NCI-H1417 treated with DMSO at 0.1 percent for 48 hours (cell line): ENCODE measurements around the gene FAM193A.
"Not testable (repeated sequence)": the region's sequence is repeated elsewhere in the genome, so short reads cannot be mapped to it uniquely, and the experiment has no call there.

Experiments used
- DNase-seq: peaks from one replicate; lab custom pipeline; 2025; lab: John Stamatoyannopoulos, UW

FAM193A gene

GRCh38 chr4:2728806-2729532 is 192.5 kb downstream of the FAM193A start:
- DNase-seq, result no peak

- DNase-seq, result no peak
Observed at GRCh38 chr4:2729533-2729875, 193.1 kb downstream of the FAM193A start.

DNA sequence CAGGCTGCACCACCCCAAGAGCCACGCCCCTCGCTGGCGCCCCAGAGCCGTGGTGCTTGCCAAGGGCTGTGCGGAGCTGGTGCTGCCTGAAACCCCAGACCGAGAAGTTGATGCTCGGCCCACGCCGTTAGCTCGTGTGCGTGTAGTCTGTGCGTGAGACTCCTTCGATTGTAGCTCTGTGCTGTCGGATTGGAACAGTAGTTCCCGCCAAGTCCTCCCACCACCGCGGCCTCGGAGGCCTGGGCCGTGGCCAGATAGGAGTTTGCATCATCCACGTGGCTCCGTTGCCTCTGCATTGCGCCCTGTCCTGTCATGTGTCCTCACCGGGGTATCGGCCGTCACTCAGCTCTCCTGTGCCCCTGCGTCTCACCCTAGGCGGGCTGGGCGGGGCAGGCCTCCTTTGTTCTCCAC is 195.5 kb downstream of the FAM193A start:
- DNase-seq, result no peak

- no peak for DNase-seq
Observed at GRCh38 chr4:2732526-2732925, 196.1 kb downstream of the FAM193A start.

DNA sequence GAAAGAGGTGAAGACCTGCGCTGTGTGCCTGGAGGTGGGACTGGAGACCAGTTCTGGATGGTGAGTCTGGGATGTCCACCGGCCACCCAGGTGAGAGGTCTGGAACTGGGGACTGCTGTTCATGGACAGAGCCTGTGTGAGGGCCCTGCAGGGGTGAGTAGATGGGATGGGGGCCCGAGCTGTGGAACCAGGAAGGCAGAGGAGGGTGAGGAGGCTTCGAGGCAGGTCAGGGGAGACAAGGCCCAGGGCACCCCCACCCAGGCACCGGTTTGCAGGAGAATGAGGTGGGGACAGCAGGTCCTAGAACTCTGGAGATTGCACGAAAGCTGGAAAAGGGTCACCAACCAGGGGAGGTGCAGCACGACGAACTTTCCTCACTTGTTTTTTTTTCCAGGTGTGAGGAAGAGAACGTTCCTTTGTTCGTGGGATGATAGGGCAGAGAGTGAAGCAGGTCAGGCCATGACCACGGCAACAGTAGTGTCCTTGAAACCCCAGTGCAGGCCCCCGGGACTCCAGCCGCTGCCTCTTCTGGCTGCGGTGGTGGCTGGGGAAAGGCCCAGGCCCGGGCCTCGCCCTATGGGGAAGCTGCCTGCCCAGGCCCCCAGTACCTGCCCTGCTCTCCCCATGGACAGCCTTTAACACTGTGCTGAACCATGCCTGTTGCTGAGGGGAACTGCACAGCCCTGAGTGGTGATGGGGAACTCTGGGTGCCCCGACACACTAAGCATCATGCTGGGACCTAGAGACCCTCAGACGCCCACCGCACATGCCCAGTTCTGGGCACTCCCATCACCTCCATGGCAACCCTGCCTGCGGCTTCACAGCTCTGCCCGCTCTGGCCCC is 196.8 kb downstream of the FAM193A start:
- DNase-seq, result no peak

GRCh38 chr4:2733844-2734574 is 197.6 kb downstream of the FAM193A start:
- DNase-seq, result no peak

- no peak for DNase-seq
Observed at GRCh38 chr4:2734612-2735011, 198.2 kb downstream of the FAM193A start.

DNA sequence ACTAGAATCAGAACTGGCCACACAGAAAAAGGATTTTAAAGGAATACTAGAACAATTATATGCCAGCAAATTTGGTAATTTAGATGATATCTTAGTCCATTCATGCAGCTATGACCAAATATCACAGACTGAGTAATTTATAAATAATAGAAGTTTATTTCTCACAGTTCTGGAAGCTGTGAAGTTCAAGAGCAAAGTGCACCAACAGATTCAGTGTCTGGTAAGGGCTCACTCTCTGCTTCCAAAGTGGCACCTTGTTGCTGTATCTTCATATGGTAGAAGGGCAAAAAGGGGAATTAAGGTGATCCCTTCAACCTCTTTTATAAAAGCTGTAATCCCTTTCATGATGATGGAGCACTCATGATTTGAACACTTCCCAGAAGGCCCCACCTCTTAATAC is 199.4 kb downstream of the FAM193A start:
- DNase-seq, result no peak

DNA sequence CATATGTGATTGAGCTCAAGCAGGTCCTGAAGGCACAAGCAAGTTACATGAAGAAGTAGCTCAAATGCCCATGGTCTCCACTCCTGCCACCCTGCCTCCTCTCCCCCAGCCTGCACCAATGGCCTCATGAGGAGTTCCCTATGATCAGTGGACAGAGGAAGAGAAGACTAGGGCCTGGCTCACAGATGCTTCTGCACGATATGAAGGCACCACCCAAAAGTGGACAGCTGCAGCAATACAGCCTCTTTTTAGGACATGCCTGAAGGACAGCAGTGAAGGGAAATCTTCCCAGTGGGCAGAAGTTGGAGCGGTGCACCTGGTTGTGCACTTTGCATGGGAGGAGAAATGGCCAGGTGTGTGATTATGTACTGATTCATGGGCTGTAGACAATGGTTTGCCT is 201.8 kb downstream of the FAM193A start:
- not testable (repeated sequence) for DNase-seq

- no peak for DNase-seq
Observed at GRCh38 chr4:2741626-2742025, 205.2 kb downstream of the FAM193A start.

GRCh38 chr4:2742081-2742822 is 205.8 kb downstream of the FAM193A start:
- DNase-seq, result no peak

GRCh38 chr4:2742823-2743517 is 206.5 kb downstream of the FAM193A start:
- no peak for DNase-seq

DNA sequence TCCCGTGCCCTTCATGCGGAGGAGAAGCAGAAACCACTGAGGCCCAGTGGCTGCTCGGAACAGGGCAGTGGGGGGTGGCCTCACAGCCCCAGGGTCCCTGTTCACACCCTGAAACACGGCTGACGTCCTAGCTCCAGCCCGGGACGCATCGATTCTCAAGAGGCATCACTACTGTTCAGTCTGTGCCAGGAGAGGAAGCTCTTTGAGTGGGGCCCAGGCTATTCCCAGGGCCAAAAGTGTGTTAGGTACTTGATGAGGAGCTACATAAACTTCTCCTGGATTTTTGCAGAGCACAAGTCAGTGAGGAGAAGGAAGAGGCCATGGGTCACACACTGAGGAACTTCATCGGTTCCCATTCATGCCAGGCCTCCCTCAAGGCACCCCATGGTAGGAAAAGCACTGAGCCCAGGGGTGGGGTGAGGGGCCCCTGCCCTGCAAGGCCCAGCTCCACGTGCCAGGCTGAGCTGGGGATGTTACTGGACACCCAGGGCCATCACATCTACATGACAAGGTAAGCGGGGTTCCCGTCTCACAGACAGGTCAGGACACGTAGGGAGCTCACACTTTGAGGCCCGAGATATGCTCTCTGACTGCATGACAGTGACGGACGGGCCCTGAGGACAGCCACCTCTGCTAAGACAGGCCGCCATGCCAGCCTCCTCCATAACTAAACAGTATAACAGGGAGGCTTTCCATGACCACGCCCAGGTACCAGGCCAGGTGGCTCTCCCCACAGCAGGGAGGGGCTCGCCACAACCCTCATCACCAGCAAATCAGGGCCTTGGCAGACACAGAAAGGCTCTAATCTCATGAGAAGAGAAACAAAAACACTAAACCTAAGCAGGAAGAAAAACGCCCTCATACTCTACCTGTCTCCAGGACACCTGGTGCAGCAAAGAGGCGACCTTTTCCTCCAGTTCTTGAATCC is 207.3 kb downstream of the FAM193A start:
- no peak for DNase-seq

DNA sequence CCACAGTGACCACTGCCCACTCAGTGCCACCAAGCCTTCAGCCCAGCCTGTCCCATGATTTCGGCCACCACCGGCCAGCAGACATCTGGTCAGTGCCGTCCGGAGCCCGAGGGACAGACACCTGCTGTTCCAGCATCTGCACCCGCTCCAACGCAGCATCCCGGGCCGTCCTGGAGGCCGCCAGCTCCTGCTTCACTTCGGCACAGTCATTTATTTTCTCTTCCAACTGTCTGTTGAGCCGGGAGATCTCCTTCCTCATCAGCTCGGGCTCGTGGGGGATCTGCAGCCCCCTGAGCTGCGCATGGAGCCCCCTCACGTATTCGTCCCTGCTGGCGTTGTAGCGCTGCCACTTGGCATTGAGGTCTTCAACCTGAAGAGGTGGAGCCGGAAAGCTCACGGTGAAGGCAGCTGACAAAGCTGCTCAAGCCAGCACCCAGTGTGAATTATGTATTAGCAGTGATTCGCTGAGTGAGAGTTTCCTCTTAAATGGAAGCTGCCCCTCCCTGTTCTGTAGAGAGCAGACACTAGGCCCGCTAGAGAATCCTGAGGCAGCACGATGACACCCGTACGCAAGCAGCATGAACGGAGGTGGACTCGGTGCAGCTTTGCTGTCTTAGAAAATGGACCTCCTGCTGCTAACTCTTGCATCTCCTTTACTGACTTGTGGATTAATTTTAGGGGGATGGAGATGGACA is 208.3 kb downstream of the FAM193A start:
- no peak for DNase-seq

GRCh38 chr4:2745516-2745915 is 209.1 kb downstream of the FAM193A start:
- DNase-seq, result no peak

- DNase-seq, result no peak
Observed at GRCh38 chr4:2745981-2746806, 209.7 kb downstream of the FAM193A start.

GRCh38 chr4:2746891-2747695 is 210.6 kb downstream of the FAM193A start:
- no peak for DNase-seq
